HuH-7.5 (cell line): ENCODE measurements around the gene SLAMF1.
"Not testable (repeated sequence)": the region's sequence is repeated elsewhere in the genome, so short reads cannot be mapped to it uniquely, and the experiment has no call there.

ENCODE experiments used
- DNase-seq: peaks from one replicate; pipeline ENCODE4 v3.0.0; 2011; ENCODE audit warnings: low spot score

SLAMF1 gene

GRCh38 chr1:160597705-160598104 is 49.1 kb downstream of the SLAMF1 start:
- DNase-seq, result no peak

- DNase-seq, result no peak
Observed at GRCh38 chr1:160597051-160597450, 49.8 kb downstream of the SLAMF1 start.

DNA sequence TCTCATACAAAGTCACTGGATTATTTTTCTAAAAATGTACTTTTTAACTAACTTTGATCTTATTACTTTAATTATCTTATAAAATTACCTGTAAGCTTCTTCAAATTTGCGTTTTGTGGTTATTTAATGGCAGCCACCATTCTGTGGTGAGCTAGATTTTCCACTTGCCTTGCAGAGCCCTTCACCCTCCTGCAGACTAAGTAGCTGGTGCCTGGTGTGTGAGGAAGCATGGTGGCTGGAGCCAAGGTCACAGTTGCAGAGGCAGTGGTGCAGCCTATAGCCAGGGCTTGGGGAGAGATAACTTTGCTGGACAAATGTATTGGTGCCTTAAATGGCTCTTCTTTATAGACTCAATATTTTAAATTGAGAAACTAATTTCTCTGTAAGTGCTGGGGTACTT is 56.4 kb downstream of the SLAMF1 start:
- no peak for DNase-seq

GRCh38 chr1:160588468-160588867 is 58.4 kb downstream of the SLAMF1 start:
- DNase-seq, result no peak

DNA sequence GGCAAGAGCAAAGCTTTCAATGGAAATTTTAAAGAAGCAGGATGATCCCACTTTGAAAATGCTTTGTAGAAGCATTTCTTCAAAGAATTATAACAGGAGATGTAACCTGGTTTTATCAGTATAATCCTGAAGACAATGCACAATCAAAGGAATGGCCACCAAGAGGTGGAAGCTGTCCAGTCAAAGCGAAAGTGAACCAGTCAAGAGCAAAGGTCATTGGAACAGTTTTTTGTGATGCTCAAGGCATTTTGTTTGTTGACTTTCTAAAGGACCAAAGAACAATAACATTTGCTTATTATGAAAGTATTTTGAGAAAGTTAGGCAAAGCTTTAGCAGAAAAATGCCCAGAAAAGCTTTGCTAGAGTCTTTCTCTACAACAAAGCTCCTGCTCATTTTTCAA is 62.1 kb downstream of the SLAMF1 start:
- DNase-seq, result no peak

DNA sequence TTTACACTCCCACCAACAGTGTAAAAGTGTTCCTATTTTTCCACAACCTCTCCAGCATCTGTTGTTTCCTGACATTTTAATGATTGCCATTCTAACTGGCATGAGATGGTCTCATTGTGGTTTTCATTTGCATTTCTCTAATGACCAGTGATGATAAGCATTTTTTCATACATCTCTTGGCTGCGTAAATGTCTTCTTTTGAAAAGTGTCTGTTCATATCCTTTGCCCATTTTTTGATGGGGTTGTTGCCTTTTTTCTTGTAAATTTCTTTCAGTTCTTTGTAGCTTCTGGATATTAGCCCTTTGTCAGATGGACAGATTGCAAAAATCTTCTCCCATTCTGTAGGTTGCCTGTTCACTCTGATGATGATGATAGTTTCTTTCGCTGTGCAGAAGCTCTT is 63.9 kb downstream of the SLAMF1 start:
- not testable (repeated sequence) for DNase-seq

DNA sequence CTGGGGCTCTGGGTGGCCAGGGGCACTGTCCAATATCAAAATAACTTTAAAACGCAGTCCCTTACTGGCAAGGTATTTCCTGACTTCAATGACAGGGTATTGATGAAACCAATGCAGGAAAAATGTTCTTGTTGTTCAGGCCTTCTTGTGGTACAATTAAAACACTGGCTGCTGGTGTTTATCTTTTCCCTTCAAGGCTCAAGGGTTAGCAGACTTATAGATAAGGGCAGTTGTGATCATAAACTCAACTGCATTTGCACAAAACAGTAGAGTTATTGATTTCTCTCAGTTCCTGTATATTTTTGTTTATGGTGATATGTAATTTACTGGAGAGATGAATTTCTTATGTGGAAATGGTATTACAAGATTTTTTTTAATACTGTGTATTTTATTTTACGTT is 64.9 kb downstream of the SLAMF1 start:
- DNase-seq, result no peak

DNA sequence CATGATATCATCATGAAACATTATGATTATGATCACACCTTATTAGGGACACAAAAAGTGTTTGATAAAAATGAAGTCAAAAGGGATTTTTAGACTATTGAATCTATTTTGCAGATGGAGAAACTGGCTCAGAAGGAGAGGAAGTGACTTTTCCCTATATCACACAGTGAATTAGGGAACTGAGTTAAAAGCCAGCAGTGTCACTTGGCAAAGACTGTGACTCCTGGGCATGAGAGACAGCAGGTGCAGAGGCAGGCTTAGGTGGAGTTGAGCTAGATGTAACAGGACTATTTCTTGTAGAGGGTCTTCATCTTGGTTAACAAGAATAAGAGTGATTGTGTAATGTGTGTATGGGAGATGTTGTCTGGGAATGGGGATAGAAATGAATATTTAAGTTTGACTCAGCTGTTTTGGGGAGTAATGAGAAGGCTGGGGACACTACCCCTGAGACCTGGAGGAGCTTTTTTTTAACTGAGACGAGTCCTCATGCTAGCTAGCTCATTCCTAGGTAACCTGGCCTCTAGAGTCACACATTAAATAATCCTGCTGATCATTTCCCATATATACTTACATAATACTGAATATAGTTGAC is 66.5 kb downstream of the SLAMF1 start:
- no peak for DNase-seq

- no peak for DNase-seq
Observed at GRCh38 chr1:160579216-160579701, 67.6 kb downstream of the SLAMF1 start, which contains the start of gene CD84. TSS of gene CD84 (minus strand) at chr1:160579496. CDS start at chr1:160579437, 59 bp downstream.

- no peak for DNase-seq
Observed at GRCh38 chr1:160578525-160579191, 68.2 kb downstream of the SLAMF1 start.

DNA sequence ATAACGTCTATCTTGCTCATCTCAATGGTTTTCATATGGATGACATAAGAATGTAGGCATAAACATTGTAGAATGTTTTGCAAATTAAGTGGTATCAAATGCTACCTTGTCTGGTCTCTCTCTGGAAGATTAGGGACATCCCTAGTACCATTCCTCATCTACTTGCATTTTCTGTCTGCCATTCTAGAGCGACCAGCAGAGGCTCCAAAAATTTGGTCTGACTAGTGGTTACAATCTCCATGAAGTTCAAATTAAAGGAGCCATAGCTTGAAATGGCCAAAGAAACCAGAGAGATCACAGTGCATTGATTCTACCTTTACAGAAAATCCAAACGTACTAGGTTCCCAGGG is 68.7 kb downstream of the SLAMF1 start:
- DNase-seq, result no peak

DNA sequence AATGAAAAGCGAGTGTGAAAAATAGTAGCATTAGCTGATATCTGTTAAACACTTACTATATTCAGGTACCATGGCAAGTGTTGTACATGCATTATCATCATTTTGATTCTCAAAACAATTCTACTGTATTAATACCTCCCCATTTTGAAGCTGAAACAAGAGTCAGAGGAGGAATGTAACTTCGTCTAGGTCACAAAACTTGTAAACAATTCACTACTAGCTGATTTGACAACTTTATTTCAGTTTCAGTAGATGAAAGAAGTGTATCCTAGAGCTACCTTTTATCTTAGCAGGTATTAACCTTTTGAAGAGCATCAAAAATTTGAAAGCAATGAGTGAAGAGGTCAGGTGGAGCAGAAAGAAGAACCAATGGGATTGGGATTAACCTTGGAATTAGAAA is 69.2 kb downstream of the SLAMF1 start:
- no peak for DNase-seq

DNA sequence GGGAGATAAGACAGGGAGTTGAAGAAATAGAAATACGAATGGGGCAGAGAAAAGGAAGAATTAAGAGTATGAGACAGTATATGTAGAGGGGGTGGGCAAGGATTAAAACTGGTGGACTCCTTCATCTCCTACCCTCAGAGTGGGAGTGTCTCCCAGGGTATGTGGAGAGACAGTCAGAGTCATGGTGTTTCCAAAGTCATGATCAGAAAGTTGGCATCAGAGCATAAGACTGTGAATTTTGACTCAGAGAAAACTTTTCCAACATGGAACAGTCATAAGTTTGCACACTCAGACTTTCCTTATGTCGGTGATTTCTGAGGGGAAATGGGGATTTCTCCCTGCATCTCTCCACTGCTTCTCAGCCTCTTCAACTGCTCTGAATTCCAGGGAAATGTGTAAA is 70.0 kb downstream of the SLAMF1 start:
- DNase-seq, result no peak

GRCh38 chr1:160576390-160576789 is 70.5 kb downstream of the SLAMF1 start:
- no peak for DNase-seq

- DNase-seq, result no peak
Observed at GRCh38 chr1:160575112-160575664, 71.7 kb downstream of the SLAMF1 start.

GRCh38 chr1:160570840-160571239 is 76.0 kb downstream of the SLAMF1 start:
- no peak for DNase-seq

GRCh38 chr1:160569806-160570205 is 77.0 kb downstream of the SLAMF1 start:
- no peak for DNase-seq

GRCh38 chr1:160567858-160568682 is 78.8 kb downstream of the SLAMF1 start:
- no peak for DNase-seq

DNA sequence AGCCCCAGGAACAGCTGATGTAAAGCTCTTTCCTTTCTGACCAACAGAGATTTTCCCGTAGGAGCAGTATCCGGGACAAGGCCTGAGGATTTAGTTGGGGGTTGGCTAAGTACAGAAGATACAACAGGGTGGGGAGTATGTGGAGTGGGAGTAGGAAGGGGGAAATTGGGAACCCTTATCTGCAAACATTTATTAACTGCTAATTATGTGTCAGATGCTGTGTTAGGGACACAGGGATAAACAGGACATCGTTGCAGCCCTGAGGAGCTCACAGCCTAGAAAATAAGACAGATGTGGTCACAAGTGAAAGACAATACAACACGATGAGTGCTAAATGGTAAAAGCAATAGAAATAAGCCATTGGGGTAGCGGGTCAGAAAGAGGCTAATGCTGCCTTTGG is 79.5 kb downstream of the SLAMF1 start:
- no peak for DNase-seq

DNA sequence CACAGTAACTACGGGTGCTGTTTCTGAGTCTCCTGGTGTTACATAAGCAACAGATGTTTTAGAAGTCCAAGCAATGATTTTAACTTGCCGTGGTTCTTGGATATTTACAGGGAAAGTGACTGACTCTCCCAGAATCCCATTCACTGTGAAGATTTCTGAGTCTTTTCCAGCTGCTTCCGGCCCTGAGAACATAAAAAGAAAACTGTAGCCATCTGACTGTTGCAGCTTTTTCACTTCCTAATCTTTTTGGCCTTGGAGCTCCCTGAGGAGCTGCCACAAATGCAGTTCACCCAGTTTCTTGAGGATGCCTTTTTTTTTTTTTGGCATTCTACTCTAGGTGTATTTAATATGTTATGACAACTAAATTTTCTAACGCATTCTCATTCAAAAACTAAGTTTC is 81.3 kb downstream of the SLAMF1 start:
- no peak for DNase-seq

- not testable (repeated sequence) for DNase-seq
Observed at GRCh38 chr1:160563230-160563629, 83.6 kb downstream of the SLAMF1 start.

DNA sequence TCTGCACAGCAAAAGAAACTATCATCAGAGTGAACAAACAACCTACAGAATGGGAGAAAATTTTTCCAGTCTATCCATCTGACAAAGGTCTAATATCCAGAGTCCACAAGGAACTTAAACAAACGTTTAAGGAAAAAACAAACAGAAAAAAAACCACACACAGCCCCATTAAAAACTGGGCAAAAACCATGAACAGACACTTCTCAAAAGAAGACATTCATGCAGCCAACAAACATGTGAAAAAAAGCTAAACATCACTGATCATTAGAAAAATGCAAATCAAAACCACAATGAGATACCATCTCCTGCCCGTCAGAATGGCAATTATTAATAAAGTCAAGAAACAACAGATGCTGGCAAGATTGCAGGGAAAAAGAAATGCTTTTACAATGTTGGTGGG is 84.1 kb downstream of the SLAMF1 start:
- not testable (repeated sequence) for DNase-seq

DNA sequence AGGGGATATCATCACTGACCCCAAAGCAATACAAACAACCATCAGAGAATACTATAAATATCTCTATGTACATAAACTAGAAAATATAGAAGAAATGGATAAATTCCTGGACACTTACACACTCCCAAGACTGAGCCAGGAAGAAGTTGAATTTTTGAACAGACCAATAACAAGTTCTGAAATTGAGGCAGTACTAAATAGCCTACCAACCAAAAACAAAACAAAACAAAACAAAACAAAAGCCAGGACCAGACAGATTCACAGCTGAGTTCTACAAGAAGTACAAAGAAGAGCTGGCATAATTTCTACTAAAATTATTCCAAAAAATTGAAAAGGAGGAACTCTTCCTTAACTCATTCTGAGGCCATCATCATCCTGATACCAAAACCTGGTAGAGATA is 86.0 kb downstream of the SLAMF1 start:
- DNase-seq, result no peak
